ENCODE results near the gene UBE3C.

Gene UBE3C

GRCh38 chr7:157292770-157293412 is 154.2 kb downstream of the UBE3C start:
- DNase-seq (ENCODE audit: low read depth), result no peak

DNA sequence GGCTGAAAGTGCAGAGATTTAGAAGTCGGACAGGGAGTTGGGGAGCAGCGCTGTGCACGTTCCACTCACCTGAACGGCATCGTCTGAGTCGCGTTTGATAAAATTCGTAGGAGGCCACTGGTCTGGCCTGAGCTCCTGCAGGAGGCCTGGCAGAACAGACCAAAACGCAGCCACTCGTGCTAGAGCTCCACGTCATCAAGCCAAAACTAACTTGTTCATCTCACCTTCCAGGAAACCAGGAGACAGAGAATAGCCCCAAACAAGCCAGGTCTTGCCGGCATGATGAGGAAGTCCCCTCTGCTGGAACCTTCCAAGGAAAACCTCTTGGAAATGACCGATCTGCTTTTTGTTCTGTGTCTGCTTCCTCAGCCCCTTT is 154.7 kb downstream of the UBE3C start:
- no peak for DNase-seq (ENCODE audit: low read depth)

GRCh38 chr7:157294773-157295172 is 156.0 kb downstream of the UBE3C start:
- no peak for DNase-seq (ENCODE audit: low read depth)

GRCh38 chr7:157295338-157295737 is 156.6 kb downstream of the UBE3C start:
- no peak for DNase-seq (ENCODE audit: low read depth)

DNA sequence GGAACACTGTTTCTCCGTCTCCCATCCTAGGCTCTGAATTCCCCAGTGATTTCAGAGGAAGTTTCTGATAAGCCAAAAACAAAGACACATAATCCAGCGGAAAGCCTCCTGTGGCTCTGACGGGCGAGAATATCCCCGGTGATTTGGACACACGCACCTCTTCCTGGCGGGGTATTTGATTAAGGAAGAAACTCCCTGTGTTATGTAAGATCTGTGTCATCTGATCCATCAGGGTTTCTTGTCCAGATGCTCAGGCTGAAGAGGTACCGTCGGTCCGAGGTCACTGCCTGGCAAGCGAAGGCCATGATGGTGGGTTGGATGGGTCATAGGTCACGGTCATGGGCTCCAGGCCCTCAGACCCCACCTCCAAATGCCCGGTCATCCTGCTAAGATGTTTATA is 158.5 kb downstream of the UBE3C start:
- DNase-seq (ENCODE audit: low read depth), result no peak

- no peak for DNase-seq (ENCODE audit: low read depth)
Observed at GRCh38 chr7:157299317-157299612, 160.5 kb downstream of the UBE3C start.

GRCh38 chr7:157299613-157300368 is 161.1 kb downstream of the UBE3C start:
- DNase-seq (ENCODE audit: low read depth), result no peak

DNA sequence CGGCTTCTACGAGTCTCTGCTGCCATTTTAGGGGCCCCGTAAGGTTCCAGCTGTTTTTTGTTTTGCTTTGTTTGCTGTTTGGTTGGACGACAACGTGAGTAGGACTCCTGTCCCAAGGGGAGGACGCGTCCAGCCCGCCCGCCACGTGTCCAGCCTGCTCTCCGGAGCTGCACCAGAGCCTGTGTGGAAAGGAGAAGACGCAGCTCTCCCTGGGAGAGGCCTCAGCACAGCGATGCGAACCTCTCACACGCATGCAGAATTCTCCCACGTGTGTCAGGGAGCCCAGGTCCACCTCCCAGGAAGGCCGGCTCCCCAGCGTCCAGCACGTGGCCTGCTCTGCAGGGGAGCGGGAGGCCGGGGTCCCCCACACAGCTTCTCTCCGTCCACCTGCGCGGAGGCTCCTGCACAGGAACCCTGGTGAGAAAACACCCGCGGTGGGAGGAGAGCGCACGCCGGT is 161.7 kb downstream of the UBE3C start:
- DNase-seq (ENCODE audit: low read depth), result no peak

GRCh38 chr7:157301610-157302120 is 162.9 kb downstream of the UBE3C start:
- DNase-seq (ENCODE audit: low read depth), result no peak

GRCh38 chr7:157306846-157307838 is 168.4 kb downstream of the UBE3C start:
- no peak for DNase-seq (ENCODE audit: low read depth)

GRCh38 chr7:157309988-157310668 is 171.4 kb downstream of the UBE3C start:
- peak; percentile 88 for DNase-seq (ENCODE audit: low read depth)

- no peak for DNase-seq (ENCODE audit: low read depth)
Observed at GRCh38 chr7:157310676-157311185, 172.0 kb downstream of the UBE3C start.

- DNase-seq (ENCODE audit: low read depth), result no peak
Observed at GRCh38 chr7:157312941-157313340, 174.2 kb downstream of the UBE3C start.

- DNase-seq (ENCODE audit: low read depth), result no peak
Observed at GRCh38 chr7:157313645-157314044, 174.9 kb downstream of the UBE3C start.

DNA sequence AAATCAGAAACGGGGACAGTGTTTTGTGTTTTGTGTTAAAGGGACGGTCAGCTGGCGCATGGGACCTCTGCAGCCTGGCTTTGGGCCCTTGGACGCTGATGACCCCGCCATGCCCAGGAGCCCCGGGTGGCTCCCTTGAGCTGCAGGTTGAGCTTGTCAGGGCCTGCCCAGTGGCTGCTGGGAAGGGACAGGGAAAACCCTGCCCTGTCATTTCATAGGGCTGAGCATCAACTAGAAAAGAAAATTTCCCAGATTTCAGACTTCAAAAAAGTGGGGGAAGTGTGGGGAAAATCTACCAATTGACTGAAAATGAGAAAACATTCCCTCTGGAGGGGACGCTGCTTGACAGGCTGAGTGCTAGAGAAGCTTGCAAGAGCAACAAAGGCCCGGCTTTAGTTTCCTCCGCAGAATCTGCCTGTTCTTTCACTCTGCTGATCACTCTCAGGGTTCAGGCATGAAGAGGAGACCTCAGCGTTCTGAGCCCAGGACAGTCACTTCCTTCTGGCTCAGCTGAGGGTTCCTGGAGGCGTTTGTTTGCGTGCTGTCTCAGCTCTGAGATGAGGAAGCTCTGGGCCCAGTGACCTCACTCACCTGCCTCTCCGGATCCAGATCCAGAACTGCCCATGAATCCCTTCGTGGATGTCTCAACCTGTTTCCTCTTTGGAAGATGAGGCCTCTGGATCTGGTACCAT is 179.4 kb downstream of the UBE3C start:
- DNase-seq (ENCODE audit: low read depth), result no peak

Data from GM04504 (cell line).